Neuronal stem cell (in vitro differentiated cells): ENCODE results near the gene SSUH2.
A peak's percentile ranks its signal among the peaks of the same experiment; 100 is the strongest.

Experiments
- DNase-seq: peaks from one replicate; pipeline ENCODE4 v3.0.0-alpha.2; 2013; ENCODE audit warnings: low spot score
- H2AFZ ChIP-seq: one replicate; pipeline ENCODE4 v1.6.1; 2013; ENCODE audit warnings: mild to moderate bottlenecking, low read length, inconsistent platforms
- H2AK5ac ChIP-seq: 2 replicates; pipeline ENCODE4 v1.6.1; 2013; ENCODE audit warnings: low read depth, mild to moderate bottlenecking, inconsistent platforms, low read length, moderate library complexity, mixed read lengths
- H2BK120ac ChIP-seq: 2 replicates; pipeline ENCODE4 v1.6.1; 2013; ENCODE audit warnings: low read depth, mild to moderate bottlenecking, inconsistent platforms, low read length, moderate library complexity, mixed read lengths
- H2BK12ac ChIP-seq: one replicate; pipeline ENCODE4 v1.6.1; 2013; ENCODE audit warnings: low read length, inconsistent platforms
- H2BK15ac ChIP-seq: 2 replicates; pipeline ENCODE4 v1.6.1; 2013; ENCODE audit warnings: mild to moderate bottlenecking, low read length, inconsistent platforms, mixed read lengths
- H2BK5ac ChIP-seq: one replicate; pipeline ENCODE4 v1.6.1; 2013; ENCODE audit warnings: inconsistent platforms, mild to moderate bottlenecking, low read length, moderate library complexity
- H3K14ac ChIP-seq: one replicate; pipeline ENCODE4 v1.6.1; 2013; ENCODE audit warnings: low read length, inconsistent platforms
- H3K18ac ChIP-seq: 2 replicates; pipeline ENCODE4 v1.6.1; 2013; ENCODE audit warnings: low read length, inconsistent platforms
- H3K23ac ChIP-seq: 2 replicates; pipeline ENCODE4 v1.6.1; 2013; ENCODE audit warnings: low read depth, mild to moderate bottlenecking, mixed read lengths, low read length, inconsistent platforms; ENCODE audit not compliant: poor library complexity
- H3K27ac ChIP-seq: replicated peaks from 3 replicates; pipeline ENCODE4 v1.5.1; 2013; ENCODE audit warnings: low read length, inconsistent platforms
- H3K27me3 ChIP-seq, 3 experiments: 2 replicates each; pipeline ENCODE4 v1.6.1; 2013; ENCODE audit warnings: low read length in 3 of 3, mild to moderate bottlenecking in 2 of 3, inconsistent platforms in 1 of 3, low read depth in 1 of 3, mixed read lengths in 1 of 3, moderate library complexity in 1 of 3; ENCODE audit not compliant: control insufficient read depth in 3 of 3, insufficient read depth in 3 of 3
- H3K36me3 ChIP-seq, 2 donors: replicated peaks in 1 of 2; 2 replicates each; pipeline ENCODE4 v1.6.1; 2013; ENCODE audit warnings: low read length in 2 of 2; ENCODE audit not compliant: control insufficient read depth in 2 of 2, insufficient read depth in 2 of 2
- H3K4ac ChIP-seq: 2 replicates; pipeline ENCODE4 v1.6.1; 2013; ENCODE audit warnings: inconsistent platforms, mild to moderate bottlenecking, low read length, moderate library complexity
- H3K4me1 ChIP-seq, 2 donors: 1 replicate in 1 of 2; 2 replicates in 1 of 2; pipeline ENCODE4 v1.6.1; 2013; ENCODE audit warnings: low read length in 2 of 2, low read depth in 1 of 2; ENCODE audit not compliant: control insufficient read depth in 2 of 2, insufficient read depth in 1 of 2
- H3K4me2 ChIP-seq: one replicate; pipeline ENCODE4 v1.6.1; 2013; ENCODE audit warnings: mild to moderate bottlenecking, low read length, inconsistent platforms; ENCODE audit not compliant: insufficient read depth, poor library complexity, severe bottlenecking
- H3K4me3 ChIP-seq, 2 donors: 2 replicates each; pipeline ENCODE4 v1.5.1; 2013; ENCODE audit warnings: low read length in 2 of 2, mild to moderate bottlenecking in 2 of 2, inconsistent platforms in 1 of 2, moderate library complexity in 1 of 2
- H3K79me1 ChIP-seq: one replicate; pipeline ENCODE4 v1.6.1; 2013; ENCODE audit warnings: low read depth, mild to moderate bottlenecking, inconsistent platforms, low read length, moderate library complexity
- H3K9ac ChIP-seq: one replicate; pipeline ENCODE4 v1.6.1; 2013; ENCODE audit warnings: mild to moderate bottlenecking, low read depth, low read length, inconsistent platforms; ENCODE audit not compliant: poor library complexity
- H3K9me3 ChIP-seq, 2 donors: replicated peaks in 1 of 2; 2 replicates each; pipeline versions ENCODE3 to v1.6.1; 2013; ENCODE audit warnings: low read length in 2 of 2, mild to moderate bottlenecking in 2 of 2, inconsistent platforms in 1 of 2, low read depth in 1 of 2, mixed read lengths in 1 of 2, moderate library complexity in 1 of 2; ENCODE audit not compliant: control insufficient read depth in 2 of 2, insufficient read depth in 1 of 2
- H4K8ac ChIP-seq: one replicate; pipeline ENCODE4 v1.6.1; 2013; ENCODE audit warnings: low read depth, mild to moderate bottlenecking, inconsistent platforms, low read length, moderate library complexity
- H4K91ac ChIP-seq: one replicate; pipeline ENCODE4 v1.6.1; 2013; ENCODE audit warnings: low read length, low read depth, mild to moderate bottlenecking, inconsistent platforms; ENCODE audit not compliant: poor library complexity
- WGBS, 2 donors: extraction: QIAGEN DNeasy Blood & Tissue Kit; methylation state at CpG; one replicate each; pipeline ENCODE4 v1.1.7; 2013; ENCODE audit warnings: missing lambda C conversion rate in 2 of 2, mixed read lengths in 1 of 2; ENCODE audit not compliant: insufficient read length in 2 of 2, insufficient replicate concordance in 1 of 2; ENCODE audit errors: extremely low coverage in 2 of 2; 5-methylcytosine and 5-hydroxymethylcytosine counted together

The SSUH2 gene

GRCh38 chr3:8650583-8651416, 6.2 kb upstream of the SSUH2 start:
- no peaks in the 10 kb centered on the region for H3K36me3 ChIP-seq
- DNase-seq: no peak
- no peak overlapping the region for H3K4ac ChIP-seq
- no peak overlapping the region for H4K8ac ChIP-seq
- H3K4me3 ChIP-seq: no peak overlapping the region
- no peak overlapping the region for H2BK12ac ChIP-seq
- H3K18ac ChIP-seq: no peak overlapping the region
- H2BK120ac ChIP-seq: no peak overlapping the region
- peaks cover 0 to 10% of the 10 kb centered on the region in 2 donors for H3K9me3 ChIP-seq
- no peak overlapping the region for H3K14ac ChIP-seq
- H3K27ac ChIP-seq: no peak overlapping the region
- H2BK5ac ChIP-seq: no peak overlapping the region
- no peak overlapping the region for H3K23ac ChIP-seq
- no peak overlapping the region for H2AK5ac ChIP-seq
- H2AFZ ChIP-seq: peak overlapping the region; percentile 42
- H3K79me1 ChIP-seq: no peaks in the 10 kb centered on the region
- H3K27me3 ChIP-seq: no peaks in the 10 kb centered on the region
- no peak overlapping the region for H3K9ac ChIP-seq
- H3K4me1 ChIP-seq: peaks cover 8 to 13% of the 10 kb centered on the region in 2 donors
- WGBS, 2 donors: no CpG with 5 or more reads among the region's 13 CpGs
- H2BK15ac ChIP-seq: no peak overlapping the region
- no peak overlapping the region for H3K4me2 ChIP-seq
- no peak overlapping the region for H4K91ac ChIP-seq

- H4K91ac ChIP-seq: no peak overlapping the region
- H2BK15ac ChIP-seq: no peak overlapping the region
- H3K4me1 ChIP-seq: peaks cover 8 to 13% of the 10 kb centered on the region in 2 donors
- no peak overlapping the region for H3K14ac ChIP-seq
- no peak overlapping the region for H3K4ac ChIP-seq
- no peak overlapping the region for H2BK12ac ChIP-seq
- H2BK120ac ChIP-seq: no peak overlapping the region
- no peak overlapping the region for H4K8ac ChIP-seq
- no peak overlapping the region for H3K4me3 ChIP-seq
- peak overlapping the region; percentile 33 for H2AK5ac ChIP-seq
- no peak overlapping the region for H3K9ac ChIP-seq
- H3K23ac ChIP-seq: no peak overlapping the region
- no peaks in the 10 kb centered on the region for H3K27me3 ChIP-seq
- DNase-seq: no peak
- H3K79me1 ChIP-seq: no peaks in the 10 kb centered on the region
- H2BK5ac ChIP-seq: no peak overlapping the region
- no peaks in the 10 kb centered on the region for H3K36me3 ChIP-seq
- H3K4me2 ChIP-seq: no peak overlapping the region
- H3K18ac ChIP-seq: no peak overlapping the region
- H3K27ac ChIP-seq: no peak overlapping the region
- H3K9me3 ChIP-seq: peaks cover 0 to 10% of the 10 kb centered on the region in 2 donors
- no peak overlapping the region for H2AFZ ChIP-seq
- no CpG with 5 or more reads among the region's 5 CpGs for WGBS, 2 donors
Measured at GRCh38 chr3:8649757-8650156, 5.2 kb upstream of the SSUH2 start.

GRCh38 chr3:8648909-8649741, 4.5 kb upstream of the SSUH2 start:
- H3K23ac ChIP-seq: no peak overlapping the region
- no peak overlapping the region for H3K27ac ChIP-seq
- H3K79me1 ChIP-seq: no peaks in the 10 kb centered on the region
- H3K18ac ChIP-seq: no peak overlapping the region
- no peak overlapping the region for H4K91ac ChIP-seq
- no peak overlapping the region for H2BK120ac ChIP-seq
- DNase-seq: no peak
- peak overlapping the region; percentile 33 for H2AK5ac ChIP-seq
- H3K9ac ChIP-seq: no peak overlapping the region
- no peak overlapping the region for H4K8ac ChIP-seq
- no peaks in the 10 kb centered on the region for H3K36me3 ChIP-seq
- H2AFZ ChIP-seq: no peak overlapping the region
- H3K14ac ChIP-seq: no peak overlapping the region
- peak overlapping the region; percentile 6 for H2BK15ac ChIP-seq
- H3K4me2 ChIP-seq: no peak overlapping the region
- H3K4ac ChIP-seq: no peak overlapping the region
- peaks cover 0 to 5% of the 10 kb centered on the region in 2 donors for H3K9me3 ChIP-seq
- no CpG with 5 or more reads among the region's 11 CpGs for WGBS, 2 donors
- H3K27me3 ChIP-seq: no peaks in the 10 kb centered on the region
- H2BK12ac ChIP-seq: no peak overlapping the region
- H2BK5ac ChIP-seq: peak overlapping the region; percentile 32
- H3K4me1 ChIP-seq: peaks cover 8 to 15% of the 10 kb centered on the region in 2 donors
- no peak overlapping the region for H3K4me3 ChIP-seq
